GM18517 (cell line): ENCODE measurements around the gene DRD3.

ENCODE experiments used
- ATAC-seq: cut with Tn5 transposase; IDR thresholded peaks from one replicate; pipeline ENCODE4 v1.9.1; 2021; ENCODE audit warnings: mild to moderate bottlenecking, moderate library complexity; ENCODE audit not compliant: unreplicated experiment

Gene DRD3

DNA sequence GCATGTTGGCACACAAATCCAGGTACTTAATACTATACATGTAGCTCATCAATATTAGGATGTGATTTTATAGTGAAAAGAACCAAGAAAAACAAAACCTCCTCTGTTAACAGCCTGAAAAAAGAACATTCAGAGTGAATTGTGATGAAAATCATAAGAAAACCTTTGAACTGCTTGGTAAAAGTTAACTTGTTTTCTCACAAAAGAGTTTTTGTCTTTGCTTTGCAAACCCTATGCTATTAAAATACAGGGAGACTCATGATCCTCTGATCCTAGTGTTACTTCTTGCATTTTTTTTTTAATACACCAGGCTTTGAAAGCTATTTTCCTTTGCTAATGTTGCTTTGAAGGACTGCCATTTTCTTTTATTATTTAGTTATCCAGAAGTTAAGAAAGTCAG lies 98.7 kb downstream of the DRD3 start:
- no peak for ATAC-seq

DNA sequence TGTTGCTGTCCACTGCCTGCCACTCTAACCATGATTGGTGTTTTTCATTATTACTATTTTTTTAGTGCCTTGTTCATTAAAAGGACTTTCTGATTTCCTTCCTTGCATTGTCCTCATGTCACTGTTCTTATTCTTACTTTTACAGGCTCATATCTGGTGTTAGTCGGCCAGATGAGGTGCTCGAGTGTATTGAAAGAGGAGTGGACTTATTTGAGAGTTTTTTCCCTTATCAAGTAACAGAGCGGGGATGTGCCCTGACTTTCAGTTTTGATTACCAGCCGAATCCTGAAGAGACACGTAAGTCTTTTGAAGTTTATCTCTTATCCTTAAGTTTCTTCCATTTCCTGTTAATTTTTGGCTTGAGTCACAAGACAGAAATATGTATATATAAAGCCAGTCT lies 99.1 kb downstream of the DRD3 start:
- no peak for ATAC-seq

DNA sequence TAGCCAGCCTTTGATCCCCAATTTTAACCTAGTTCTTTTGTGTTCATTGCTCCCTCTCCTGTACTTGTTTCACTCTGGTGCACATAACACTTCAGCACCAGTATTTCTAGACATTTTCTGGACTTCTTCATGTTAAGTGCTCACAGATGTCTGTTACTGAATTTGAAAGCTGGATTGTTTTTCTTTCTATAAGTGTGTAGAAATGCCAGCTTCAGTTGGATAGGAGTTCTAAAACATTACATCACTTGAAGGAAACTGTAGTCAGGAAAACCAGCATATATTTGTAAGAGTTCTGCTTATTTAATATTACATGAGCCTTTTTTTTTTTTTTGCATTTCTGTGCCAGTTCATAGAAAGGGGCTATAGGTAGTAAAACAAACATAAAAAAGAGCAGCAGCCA lies 100.7 kb downstream of the DRD3 start:
- no peak for ATAC-seq
